Measurements from ENCODE around the gene NR1D1. TPM values are rescaled to one million over a fixed set of nuclear protein-coding genes. Genes with fewer than 3 reads are reported as not detected.

NR1D1 gene
- total RNA-seq, 3 donors from 2014 or later, result 9.3 to 15.0 (median 14.8) TPM

DNA sequence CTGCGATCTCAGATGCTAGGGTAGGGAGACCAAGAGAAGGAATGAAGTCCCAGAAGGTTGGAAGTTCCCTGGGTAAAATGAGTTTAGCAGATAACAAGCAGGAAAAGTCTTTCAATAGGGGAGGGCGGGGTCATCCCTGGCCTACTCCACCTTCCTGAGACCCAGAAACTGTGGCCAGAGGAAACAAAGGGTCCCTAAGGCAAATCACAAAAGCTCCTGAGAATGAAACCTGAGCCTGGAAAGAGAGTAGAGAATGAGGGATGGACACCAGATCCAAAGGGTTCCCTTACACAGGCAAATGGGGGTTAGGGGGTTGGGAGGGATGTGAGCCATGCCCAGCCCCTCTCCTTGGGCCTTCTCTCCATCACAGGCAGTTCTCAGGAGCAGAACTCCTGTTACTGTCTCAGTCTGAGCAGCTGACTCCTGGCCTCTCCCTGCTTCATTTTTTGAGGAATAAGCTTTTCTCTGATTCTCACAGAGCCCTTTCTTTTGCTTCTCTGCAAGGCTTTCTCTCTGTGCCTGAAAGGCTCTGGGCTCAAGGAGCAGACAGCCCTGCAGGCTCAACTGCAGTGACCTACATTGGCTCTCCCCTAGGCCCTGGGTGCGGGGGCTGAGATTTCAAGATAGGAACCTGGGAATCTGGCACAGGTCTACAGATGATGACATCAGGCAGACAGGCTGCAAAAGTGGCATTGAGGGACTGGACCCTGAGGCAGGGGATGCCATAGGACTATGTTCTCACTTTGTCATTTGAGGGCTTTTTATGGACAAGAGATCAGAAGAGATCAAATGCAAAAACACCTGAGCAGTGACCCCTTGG, 9.8 kb upstream of the NR1D1 start:
- no peak for ATAC-seq
- no peaks in the 10 kb centered on the region for H3K36me3 ChIP-seq (ENCODE audit: low read depth)
- DNase-seq, result peak in 1 of 3 donors; percentile 43
- H3K4me1 ChIP-seq (ENCODE audit: low read depth), result peaks cover 90% of the 10 kb centered on the region
- TF ChIP-seq, protein P1, sequence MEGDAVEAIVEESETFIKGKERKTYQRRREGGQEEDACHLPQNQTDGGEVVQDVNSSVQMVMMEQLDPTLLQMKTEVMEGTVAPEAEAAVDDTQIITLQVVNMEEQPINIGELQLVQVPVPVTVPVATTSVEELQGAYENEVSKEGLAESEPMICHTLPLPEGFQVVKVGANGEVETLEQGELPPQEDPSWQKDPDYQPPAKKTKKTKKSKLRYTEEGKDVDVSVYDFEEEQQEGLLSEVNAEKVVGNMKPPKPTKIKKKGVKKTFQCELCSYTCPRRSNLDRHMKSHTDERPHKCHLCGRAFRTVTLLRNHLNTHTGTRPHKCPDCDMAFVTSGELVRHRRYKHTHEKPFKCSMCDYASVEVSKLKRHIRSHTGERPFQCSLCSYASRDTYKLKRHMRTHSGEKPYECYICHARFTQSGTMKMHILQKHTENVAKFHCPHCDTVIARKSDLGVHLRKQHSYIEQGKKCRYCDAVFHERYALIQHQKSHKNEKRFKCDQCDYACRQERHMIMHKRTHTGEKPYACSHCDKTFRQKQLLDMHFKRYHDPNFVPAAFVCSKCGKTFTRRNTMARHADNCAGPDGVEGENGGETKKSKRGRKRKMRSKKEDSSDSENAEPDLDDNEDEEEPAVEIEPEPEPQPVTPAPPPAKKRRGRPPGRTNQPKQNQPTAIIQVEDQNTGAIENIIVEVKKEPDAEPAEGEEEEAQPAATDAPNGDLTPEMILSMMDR (IDR thresholded peaks at IDR 0.05), result no peak
- H3K9me3 ChIP-seq, result no peaks in the 10 kb centered on the region
- intact Hi-C loops (cut with DNase I, micrococcal nuclease), result no loop called here
- H3K4me3 ChIP-seq, result no peak overlapping the region

DNA sequence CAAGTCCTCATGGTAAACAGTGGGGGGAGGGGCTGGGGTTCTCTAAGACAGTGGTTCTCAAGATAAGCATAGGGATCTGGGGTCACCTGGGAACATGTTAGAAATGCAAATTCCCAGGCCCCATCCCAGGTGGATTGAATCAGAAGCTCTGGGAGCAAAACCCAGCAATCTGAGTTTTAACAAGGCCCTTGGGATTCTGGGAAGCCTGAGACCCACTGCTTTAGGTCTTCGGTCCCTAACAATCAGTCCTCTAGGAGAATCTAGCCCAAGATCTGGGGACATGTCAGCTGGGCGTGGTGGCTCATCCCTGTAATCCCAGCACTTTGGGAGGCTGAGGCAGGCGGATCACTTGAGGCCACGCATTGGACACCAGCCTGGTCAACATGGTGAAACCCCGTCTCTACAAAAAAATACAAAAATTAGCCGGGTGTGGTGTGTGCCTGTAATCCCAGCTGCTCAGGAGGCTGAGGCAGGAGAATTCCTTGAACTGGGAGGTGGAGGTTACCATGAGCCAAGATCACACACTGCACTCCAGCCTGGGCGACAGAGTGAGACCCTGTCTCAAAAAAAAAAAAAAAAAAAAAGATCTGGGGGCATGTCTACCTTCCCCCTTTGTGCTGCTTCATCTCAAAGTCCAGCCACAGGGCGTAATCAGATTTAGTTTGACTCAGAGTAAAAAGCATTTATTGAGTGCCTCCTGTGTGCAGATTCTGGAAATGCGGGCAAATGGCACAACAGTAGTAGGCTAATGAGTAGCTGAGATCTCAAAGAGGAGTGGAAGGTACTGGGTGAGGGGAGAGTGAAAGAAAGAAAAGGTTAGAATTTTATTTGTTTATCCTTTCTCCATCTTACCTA, 8.8 kb upstream of the NR1D1 start:
- TF ChIP-seq, protein P1 (IDR thresholded peaks at IDR 0.05), result no peak
- H3K4me3 ChIP-seq, result no peak overlapping the region
- H3K4me1 ChIP-seq (ENCODE audit: low read depth), result peaks cover 92% of the 10 kb centered on the region
- intact Hi-C loops (cut with DNase I, micrococcal nuclease), result no loop called here
- no peaks in the 10 kb centered on the region for H3K36me3 ChIP-seq (ENCODE audit: low read depth)
- no peaks in the 10 kb centered on the region for H3K9me3 ChIP-seq
- no peak for ATAC-seq
- peak in 1 of 3 donors; percentile 62 for DNase-seq

DNA sequence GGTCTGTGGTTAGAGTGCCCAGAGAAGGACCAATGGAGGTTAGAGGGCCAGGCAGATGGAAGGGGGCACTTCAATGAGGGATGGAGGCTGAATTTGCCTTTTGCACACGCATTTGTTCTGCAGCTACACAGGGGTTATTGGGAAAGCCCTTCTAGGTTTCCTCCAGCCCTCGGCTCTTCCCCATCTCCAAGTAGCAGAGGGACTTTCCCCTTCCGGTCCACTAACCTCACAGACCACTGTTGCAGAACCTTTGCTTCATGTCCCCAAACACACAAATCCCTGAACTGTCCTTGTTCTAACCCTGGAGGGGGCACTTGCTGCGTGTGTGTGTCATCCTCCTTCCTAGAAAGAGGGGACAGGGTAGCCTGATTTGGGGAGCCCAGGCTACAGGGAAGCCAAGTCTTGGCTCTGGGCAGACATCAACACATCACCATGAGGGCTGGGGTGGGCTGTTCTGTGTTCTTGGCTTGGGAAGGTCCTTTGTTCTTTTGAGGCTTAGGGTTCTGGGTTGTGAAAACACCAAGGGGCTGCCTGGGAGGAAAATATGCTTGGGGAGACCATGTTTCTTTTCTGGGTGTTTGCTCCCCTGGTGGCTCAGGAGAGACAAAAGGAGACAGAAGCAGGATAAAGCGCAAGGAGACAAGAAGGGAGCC, 7.3 kb upstream of the NR1D1 start:
- H3K4me3 ChIP-seq, result no peak overlapping the region
- peaks cover 93% of the 10 kb centered on the region for H3K4me1 ChIP-seq (ENCODE audit: low read depth)
- ATAC-seq, result no peak
- intact Hi-C loops (cut with DNase I, micrococcal nuclease), result no loop called here
- TF ChIP-seq, protein P1 (IDR thresholded peaks at IDR 0.05), result no peak
- H3K9me3 ChIP-seq, result no peaks in the 10 kb centered on the region
- H3K36me3 ChIP-seq (ENCODE audit: low read depth), result no peaks in the 10 kb centered on the region
- DNase-seq, result peak in 1 of 3 donors; percentile 37

DNA sequence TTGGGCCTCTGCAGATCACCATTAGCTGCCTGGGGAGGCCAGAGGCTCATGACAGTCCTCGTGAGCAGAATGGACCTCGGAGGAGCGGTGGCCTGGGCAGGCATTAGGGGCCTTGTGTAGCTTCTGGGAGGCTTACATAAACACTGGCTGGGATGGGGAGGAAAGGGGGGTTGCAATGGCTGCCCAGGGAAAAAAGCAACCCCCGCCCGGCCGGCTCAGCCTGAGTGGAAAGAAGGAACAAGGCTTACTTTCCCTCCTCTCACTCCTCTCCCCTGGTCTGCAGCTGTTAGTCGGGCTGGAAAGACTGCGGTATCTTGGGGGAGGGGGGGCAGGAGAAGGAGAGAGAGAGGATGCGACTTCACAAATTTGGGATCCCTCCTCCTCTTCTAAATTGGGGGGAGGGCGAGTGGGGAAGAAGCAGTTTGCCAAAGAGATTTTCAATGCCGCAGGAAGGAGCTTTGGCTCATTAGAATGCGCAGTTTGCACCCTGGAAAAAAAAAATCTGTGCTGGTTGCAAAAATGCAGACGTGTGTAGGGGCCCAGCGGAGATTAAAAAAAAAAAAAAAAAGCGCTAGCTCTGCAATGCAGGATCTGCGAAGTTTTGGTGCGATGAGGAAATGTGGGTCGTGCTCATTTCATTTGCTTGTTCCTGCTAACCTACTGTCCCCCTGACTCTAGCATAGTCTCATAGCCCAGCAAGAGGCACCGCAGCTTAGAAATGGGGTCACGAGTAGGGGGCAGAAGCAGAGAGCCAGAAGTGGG, 6.6 kb upstream of the NR1D1 start:
- Histone ChIP-seq H3K4me1 (ENCODE audit: low read depth) (peaks cover 91% of the 10 kb centered on the region), H3K9me3 (no peaks in the 10 kb centered on the region), H3K4me3 (no peak overlapping the region), H3K36me3 (ENCODE audit: low read depth) (no peaks in the 10 kb centered on the region)
- ATAC-seq, result no peak
- TF ChIP-seq, protein P1 (IDR thresholded peaks at IDR 0.05), result no peak
- peak in 1 of 3 donors; percentile 43 for DNase-seq
- intact Hi-C loops (cut with DNase I, micrococcal nuclease), result no loop called here

Measured in mucosa of descending colon (tissue), 3 donors.